ENCODE results near the gene AIFM3.
A peak's percentile ranks its signal among the peaks of the same experiment; 100 is the strongest.
"Not testable (repeated sequence)": the region's sequence is repeated elsewhere in the genome, so short reads cannot be mapped to it uniquely, and the experiment has no call there.

Gene AIFM3, protein sequence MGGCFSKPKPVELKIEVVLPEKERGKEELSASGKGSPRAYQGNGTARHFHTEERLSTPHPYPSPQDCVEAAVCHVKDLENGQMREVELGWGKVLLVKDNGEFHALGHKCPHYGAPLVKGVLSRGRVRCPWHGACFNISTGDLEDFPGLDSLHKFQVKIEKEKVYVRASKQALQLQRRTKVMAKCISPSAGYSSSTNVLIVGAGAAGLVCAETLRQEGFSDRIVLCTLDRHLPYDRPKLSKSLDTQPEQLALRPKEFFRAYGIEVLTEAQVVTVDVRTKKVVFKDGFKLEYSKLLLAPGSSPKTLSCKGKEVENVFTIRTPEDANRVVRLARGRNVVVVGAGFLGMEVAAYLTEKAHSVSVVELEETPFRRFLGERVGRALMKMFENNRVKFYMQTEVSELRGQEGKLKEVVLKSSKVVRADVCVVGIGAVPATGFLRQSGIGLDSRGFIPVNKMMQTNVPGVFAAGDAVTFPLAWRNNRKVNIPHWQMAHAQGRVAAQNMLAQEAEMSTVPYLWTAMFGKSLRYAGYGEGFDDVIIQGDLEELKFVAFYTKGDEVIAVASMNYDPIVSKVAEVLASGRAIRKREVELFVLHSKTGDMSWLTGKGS

DNA sequence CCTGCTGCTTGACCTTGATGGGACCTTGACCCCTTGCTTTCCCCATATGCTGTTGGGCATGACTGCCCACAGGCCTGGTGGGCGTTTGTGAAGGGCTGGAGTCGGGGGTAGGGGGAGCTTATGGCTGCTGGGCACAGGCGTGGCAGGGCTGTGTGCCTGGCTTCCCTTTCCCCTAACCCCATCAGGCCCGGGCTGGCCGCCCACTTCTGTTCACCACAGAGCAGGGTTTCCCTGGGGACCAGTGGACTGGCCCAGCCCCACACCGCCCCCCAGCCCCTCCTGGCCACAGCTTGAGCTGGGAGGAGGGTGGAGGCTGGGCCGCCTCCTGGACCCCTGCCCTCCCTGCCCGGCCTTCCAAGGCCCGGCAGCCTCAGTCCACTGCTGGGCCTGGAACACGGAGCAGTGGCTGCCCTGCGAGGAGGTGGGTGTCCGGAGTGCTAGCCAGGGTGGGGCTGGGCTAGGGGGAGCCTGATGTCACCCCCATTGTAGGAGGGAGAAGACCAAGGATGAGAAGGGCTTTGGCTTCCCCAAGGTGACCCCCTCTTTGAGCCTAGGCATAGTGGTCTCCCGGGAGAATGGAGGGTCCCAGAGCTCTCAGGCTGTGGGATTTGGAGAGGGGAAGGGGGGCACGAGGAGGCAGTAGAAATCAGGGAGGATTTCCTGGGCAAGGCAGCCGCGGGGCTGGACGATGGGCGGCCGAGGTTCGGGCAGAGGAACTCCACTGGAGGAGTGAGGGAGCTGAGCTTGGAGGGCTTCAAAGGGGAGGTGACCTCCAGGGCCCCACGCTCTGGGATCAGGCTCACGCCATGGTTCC is at the start of gene AIFM3:
Gene AIFM3 (plus strand): TSS at position 373 of the 814 bp plus-strand sequence. CDS start 690 bp downstream, outside the sequence.
- no peaks in the 10 kb centered on the region for H3K9me3 Mint-ChIP-seq
- no peak for ATAC-seq (replicated peaks)
- peaks cover 23 to 61% of the 10 kb centered on the region in 2 donors for H3K4me1 Mint-ChIP-seq
- H3K36me3 Mint-ChIP-seq, result no peaks in the 10 kb centered on the region
- no peak within 1 kb of the TSS for H3K4me3 Mint-ChIP-seq
- peaks cover 13 to 20% of the 10 kb centered on the region in 2 donors for H3K27me3 Mint-ChIP-seq
- H3K27ac Mint-ChIP-seq, result no peak within 1 kb of the TSS
- no peak for DNase-seq

DNA sequence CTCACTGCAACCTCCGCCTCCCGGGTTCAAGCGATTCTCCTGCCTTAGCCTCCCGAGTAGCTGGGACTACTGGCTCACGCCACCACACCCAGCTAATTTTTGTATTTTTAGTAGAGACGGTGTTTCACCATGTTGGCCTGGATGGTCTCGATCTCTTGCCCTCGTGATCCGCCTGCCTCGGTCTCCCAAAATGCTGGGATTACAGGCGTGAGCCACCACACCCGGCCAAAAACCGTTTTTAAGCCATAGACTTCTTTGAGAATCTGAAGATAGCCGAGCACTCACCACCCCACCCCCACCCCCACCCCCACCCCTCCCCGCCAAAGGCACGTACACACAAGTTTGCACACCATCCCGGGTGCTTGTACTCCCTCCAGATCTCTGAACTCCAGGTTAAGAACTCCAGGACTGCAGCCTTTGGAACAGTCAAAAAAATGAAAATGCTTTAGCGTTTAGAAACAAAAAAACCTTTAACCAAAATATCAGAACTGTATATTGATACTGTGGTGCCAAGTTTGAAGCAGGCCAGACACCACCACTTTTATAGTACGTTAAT is 48.3 kb upstream of the AIFM3 start:
- Mint-ChIP-seq H3K27me3 (no peaks in the 10 kb centered on the region), H3K36me3 (peaks cover 7 to 22% of the 10 kb centered on the region in 2 donors), H3K9me3 (no peaks in the 10 kb centered on the region), H3K4me1 (peaks cover 28 to 48% of the 10 kb centered on the region in 2 donors), H3K4me3 (peak overlapping the region; percentile 93 to 97), H3K27ac (peak overlapping the region; percentile 92)
- DNase-seq (no peak), ATAC-seq (replicated peaks) (no peak)

DNA sequence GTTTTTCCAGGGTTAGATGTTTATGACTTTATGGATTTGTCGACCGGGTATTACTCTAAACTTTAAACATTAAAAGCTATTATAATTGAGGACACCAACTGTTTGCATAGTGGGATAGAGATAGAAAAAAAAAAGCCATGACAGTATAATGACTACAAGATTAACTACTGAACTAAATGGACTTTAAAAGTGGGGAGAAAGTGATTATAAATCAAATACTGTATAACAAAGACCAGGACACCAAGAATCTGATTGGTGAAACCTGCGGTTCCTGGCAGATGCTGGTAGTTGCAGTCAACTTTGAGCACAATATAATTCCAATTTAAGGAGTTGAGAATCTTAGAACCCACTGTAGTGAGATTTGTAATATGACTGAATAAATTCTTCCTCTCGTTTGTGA is 47.3 kb upstream of the AIFM3 start:
- H3K4me3 Mint-ChIP-seq, result peak overlapping the region; percentile 93 to 97
- H3K27me3 Mint-ChIP-seq, result no peaks in the 10 kb centered on the region
- no peak for ATAC-seq (replicated peaks)
- H3K9me3 Mint-ChIP-seq, result no peaks in the 10 kb centered on the region
- H3K4me1 Mint-ChIP-seq, result peaks cover 29 to 51% of the 10 kb centered on the region in 2 donors
- no peak overlapping the region for H3K27ac Mint-ChIP-seq
- DNase-seq, result no peak
- H3K36me3 Mint-ChIP-seq, result peaks cover 11 to 26% of the 10 kb centered on the region in 2 donors

DNA sequence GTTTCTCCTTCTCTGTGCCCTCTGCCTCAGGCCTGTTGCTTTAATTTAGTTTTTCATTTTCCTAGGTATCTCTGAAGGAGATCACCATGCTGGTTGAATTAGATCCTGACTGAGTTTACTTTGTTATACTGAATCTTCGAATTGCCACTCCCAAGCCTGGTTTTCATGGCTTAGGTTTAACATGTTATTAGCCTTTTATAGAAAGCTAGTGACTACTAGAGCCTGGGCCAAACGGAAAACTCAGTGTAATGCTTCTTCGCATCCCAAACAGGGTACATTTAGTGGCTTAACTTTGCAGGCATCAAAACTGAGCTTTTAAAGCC is 46.2 kb upstream of the AIFM3 start:
- H3K4me1 Mint-ChIP-seq, result peaks cover 35 to 61% of the 10 kb centered on the region in 2 donors
- H3K4me3 Mint-ChIP-seq, result peak overlapping the region; percentile 93 to 97
- H3K36me3 Mint-ChIP-seq, result peaks cover 13 to 28% of the 10 kb centered on the region in 2 donors
- H3K27me3 Mint-ChIP-seq, result no peaks in the 10 kb centered on the region
- H3K9me3 Mint-ChIP-seq, result no peaks in the 10 kb centered on the region
- no peak for ATAC-seq (replicated peaks)
- DNase-seq, result no peak
- no peak overlapping the region for H3K27ac Mint-ChIP-seq

DNA sequence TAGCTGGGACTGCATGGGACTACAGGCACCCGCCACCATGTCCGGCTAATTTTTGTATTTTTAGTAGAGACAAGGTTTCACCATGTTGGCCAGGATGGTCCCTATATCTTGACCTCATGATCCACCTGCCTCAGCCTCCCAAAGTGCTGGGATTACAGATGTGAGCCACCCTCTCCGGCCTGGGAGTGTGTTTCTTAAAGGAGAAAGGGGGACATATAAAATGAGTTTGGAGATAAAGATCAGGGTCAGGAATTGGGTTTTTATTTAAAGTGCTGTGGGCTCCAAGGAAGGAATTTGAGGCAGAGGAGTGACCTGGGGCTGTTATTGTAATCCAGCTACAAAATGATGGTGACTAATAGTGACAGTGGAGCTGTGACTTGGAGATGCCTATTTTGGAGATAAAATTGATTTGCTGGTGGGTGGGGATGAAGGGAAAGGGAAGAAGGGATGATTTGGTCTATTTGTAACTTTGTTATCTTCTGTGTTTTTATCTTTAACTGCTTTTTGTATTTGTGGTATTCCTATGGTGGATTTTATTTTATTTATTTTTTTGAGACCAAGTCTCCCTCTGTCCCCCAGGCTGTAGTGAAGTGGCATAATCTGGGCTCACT is 44.8 kb upstream of the AIFM3 start:
- Mint-ChIP-seq H3K36me3 (peaks cover 16 to 33% of the 10 kb centered on the region in 2 donors), H3K27ac (peak overlapping the region; percentile 3), H3K9me3 (no peaks in the 10 kb centered on the region), H3K4me1 (peaks cover 36 to 61% of the 10 kb centered on the region in 2 donors), H3K27me3 (no peaks in the 10 kb centered on the region), H3K4me3 (peak overlapping the region; percentile 10 to 27)
- ATAC-seq (replicated peaks) (no peak), DNase-seq (no peak)

DNA sequence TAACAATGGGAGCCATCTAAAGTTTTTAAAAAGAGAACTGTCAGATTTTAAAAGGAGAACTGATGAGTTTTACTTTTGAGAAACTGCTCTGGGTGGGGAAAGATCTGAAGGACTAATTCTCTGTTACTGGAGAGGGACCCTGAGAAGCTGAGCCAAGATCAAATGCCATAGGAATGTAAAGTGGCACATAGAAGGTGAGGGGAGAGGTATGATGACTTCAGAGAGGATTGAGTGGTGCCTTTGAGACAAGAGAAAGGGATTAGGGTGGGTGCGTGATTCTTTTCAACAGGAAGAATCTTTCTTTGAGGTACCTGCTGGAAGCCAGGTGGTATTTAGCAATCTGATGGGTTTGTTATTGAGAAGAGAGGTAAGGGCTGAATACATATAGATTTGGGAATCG is 40.8 kb upstream of the AIFM3 start:
- H3K4me1 Mint-ChIP-seq, result peaks cover 32 to 66% of the 10 kb centered on the region in 2 donors

DNA sequence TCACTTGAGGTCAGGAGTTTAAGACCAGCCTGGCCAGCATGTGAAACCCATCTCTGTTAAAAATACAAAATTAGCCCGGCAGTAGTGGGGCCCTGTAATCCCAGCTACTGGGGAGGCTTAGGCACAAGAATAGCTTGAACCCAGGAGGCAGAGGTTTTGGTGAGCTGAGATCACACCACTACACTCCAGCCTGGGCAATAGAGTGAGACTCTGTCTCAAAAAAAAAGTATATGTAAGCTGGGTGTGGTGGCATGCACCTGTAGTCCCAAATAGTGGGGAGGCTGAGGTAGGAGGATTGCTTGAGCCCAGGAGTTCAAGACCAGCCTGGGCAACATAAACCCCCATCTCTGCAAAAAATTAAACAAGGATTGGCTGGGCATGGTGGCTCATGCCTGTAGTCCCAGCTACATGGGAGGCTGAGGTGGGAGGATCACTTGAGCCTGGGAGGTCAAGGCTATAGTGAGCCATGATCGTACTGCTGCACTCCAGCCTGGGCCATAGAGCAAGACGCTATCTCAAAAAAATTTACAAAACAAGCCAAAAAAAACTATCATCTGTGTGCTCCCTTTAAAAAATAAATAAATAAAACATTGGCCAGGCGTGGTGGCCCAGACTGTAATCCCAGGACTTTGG is 39.0 kb upstream of the AIFM3 start:
- H3K4me3 Mint-ChIP-seq, result no peak overlapping the region
- peaks cover 27 to 69% of the 10 kb centered on the region in 2 donors for H3K4me1 Mint-ChIP-seq
- peaks cover 15 to 20% of the 10 kb centered on the region in 2 donors for H3K36me3 Mint-ChIP-seq
- no peak for DNase-seq
- no peak for ATAC-seq (replicated peaks)
- H3K27ac Mint-ChIP-seq, result no peak overlapping the region
- no peaks in the 10 kb centered on the region for H3K9me3 Mint-ChIP-seq
- no peaks in the 10 kb centered on the region for H3K27me3 Mint-ChIP-seq

More for the DNA sequence above, 40.8 kb upstream of the AIFM3 start:
- DNase-seq (no peak), ATAC-seq (replicated peaks) (no peak)
- H3K9me3 Mint-ChIP-seq, result no peaks in the 10 kb centered on the region
- peaks cover 15 to 29% of the 10 kb centered on the region in 2 donors for H3K36me3 Mint-ChIP-seq
- no peak overlapping the region for H3K4me3 Mint-ChIP-seq
- peak overlapping the region; percentile 44 for H3K27ac Mint-ChIP-seq
- no peaks in the 10 kb centered on the region for H3K27me3 Mint-ChIP-seq

DNA sequence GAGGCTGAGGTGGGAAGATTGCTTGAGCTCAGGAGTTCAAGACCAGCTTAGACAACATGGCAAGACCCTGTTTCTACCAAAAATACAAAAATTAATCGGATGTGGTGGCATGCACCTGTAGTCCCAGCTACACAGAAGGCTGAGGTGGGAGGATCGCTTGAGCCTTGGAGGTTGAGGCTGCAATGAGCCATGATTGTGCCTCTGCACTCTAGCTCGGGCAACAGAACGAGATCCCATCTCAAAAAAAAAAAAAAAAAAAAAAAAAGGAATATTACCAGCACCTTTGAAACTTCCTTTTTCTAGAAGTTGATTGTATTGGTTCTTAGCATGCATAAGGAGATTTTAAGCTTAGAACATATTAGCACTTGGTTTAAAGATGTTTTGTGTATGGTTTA is 38.5 kb upstream of the AIFM3 start:
- H3K27me3 Mint-ChIP-seq, result no peaks in the 10 kb centered on the region
- H3K36me3 Mint-ChIP-seq, result peaks cover 15 to 20% of the 10 kb centered on the region in 2 donors
- DNase-seq (no peak), ATAC-seq (replicated peaks) (no peak)
- H3K4me1 Mint-ChIP-seq, result peaks cover 27 to 69% of the 10 kb centered on the region in 2 donors
- H3K4me3 Mint-ChIP-seq, result no peak overlapping the region
- H3K27ac Mint-ChIP-seq, result no peak overlapping the region
- no peaks in the 10 kb centered on the region for H3K9me3 Mint-ChIP-seq

DNA sequence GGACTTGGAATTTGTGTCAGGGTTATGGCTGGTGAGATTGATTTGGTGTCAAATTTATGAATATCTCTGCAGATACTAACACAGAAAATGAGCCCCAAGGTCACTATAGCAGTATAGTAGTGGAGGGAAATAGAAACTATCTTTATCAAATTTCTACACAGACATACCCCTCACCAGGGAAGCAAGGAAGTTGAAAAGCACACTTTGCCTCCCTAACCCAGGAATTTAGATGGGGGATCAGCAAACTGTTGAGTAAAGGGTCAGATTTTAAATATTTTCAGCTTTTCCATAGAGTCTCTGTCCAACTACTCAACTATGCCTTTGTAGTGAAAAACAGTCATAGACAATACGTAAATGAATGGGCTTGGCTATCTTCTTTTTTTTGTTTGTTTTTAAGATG is 37.1 kb upstream of the AIFM3 start:
- Mint-ChIP-seq H3K4me3 (no peak overlapping the region), H3K27ac (no peak overlapping the region), H3K36me3 (peaks cover 12 to 23% of the 10 kb centered on the region in 2 donors), H3K9me3 (no peaks in the 10 kb centered on the region), H3K4me1 (peaks cover 21 to 63% of the 10 kb centered on the region in 2 donors), H3K27me3 (no peaks in the 10 kb centered on the region)
- DNase-seq, result no peak
- ATAC-seq (replicated peaks), result no peak

DNA sequence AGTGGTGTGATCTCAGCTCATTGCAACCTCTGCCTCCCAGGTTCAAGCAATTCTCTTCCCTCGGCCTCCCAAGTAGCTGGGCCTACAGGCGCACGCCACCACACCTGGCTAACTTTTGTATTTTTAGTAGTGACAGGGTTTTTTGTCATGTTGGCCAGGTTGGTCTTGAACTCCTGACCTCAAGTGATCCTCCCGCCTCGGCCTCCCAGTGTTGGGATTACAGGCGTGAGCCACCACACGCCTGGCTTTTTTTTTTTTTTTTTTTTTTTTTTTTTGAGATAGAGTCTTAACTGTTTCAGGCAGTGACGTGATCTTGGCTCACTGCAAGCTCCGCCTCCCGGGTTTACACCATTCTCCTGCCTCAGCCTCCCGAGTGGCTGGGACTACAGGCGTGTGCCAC is 36.6 kb upstream of the AIFM3 start:
- H3K4me3 Mint-ChIP-seq; ATAC-seq (replicated peaks); DNase-seq; H3K27ac Mint-ChIP-seq; H3K9me3 Mint-ChIP-seq; H3K27me3 Mint-ChIP-seq: not testable (repeated sequence)
- H3K36me3 Mint-ChIP-seq, result peaks cover 12 to 23% of the 10 kb centered on the region in 2 donors
- H3K4me1 Mint-ChIP-seq, result peaks cover 21 to 58% of the 10 kb centered on the region in 2 donors

DNA sequence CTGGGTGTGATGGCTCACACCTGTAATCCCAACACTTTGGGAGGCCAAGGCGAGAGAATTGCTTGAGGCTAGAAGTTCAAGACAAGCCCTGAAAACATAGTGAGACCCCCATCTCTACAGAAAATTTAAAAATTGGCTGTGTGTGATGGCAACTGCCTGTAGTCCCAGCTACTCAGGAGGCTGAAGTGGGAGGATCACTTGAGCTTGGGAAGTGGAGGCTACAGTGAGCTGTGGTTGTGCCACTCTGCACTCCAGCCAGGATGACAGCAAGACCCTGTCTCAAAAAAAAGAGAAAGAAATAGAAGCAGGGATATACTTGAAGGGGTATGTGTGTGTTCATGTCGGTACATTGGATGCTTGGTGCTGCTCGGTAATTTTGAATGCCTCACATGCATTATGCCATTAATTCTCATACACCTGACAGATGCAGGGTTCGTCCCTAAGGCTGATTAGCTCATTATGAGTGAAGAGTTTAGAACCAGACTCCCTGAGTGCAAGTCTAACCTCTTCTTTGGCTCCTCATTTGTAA is 35.9 kb upstream of the AIFM3 start:
- peaks cover 13 to 51% of the 10 kb centered on the region in 2 donors for H3K4me1 Mint-ChIP-seq
- no peak for ATAC-seq (replicated peaks)
- H3K4me3 Mint-ChIP-seq, result no peak overlapping the region
- H3K27me3 Mint-ChIP-seq, result no peaks in the 10 kb centered on the region
- DNase-seq, result no peak
- H3K36me3 Mint-ChIP-seq, result peaks cover 12 to 26% of the 10 kb centered on the region in 2 donors
- no peak overlapping the region for H3K27ac Mint-ChIP-seq
- H3K9me3 Mint-ChIP-seq, result no peaks in the 10 kb centered on the region

DNA sequence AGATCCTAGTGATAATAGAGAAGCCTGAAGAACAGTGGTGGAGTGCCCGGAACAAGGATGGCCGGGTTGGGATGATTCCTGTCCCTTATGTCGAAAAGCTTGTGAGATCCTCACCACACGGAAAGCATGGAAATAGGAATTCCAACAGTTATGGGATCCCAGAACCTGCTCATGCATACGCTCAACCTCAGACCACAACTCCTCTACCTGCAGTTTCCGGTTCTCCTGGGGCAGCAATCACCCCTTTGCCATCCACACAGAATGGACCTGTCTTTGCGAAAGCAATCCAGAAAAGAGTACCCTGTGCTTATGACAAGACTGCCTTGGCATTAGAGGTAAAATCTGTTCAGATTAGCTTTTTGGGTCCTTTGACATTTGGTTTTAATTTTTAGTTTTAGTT is 33.1 kb upstream of the AIFM3 start:
- H3K4me1 Mint-ChIP-seq, result peaks cover 21 to 56% of the 10 kb centered on the region in 2 donors
- no peaks in the 10 kb centered on the region for H3K9me3 Mint-ChIP-seq
- no peaks in the 10 kb centered on the region for H3K27me3 Mint-ChIP-seq
- DNase-seq (no peak), ATAC-seq (replicated peaks) (no peak)
- H3K36me3 Mint-ChIP-seq, result peaks cover 19 to 37% of the 10 kb centered on the region in 2 donors
- H3K4me3 Mint-ChIP-seq, result no peak overlapping the region
- no peak overlapping the region for H3K27ac Mint-ChIP-seq

DNA sequence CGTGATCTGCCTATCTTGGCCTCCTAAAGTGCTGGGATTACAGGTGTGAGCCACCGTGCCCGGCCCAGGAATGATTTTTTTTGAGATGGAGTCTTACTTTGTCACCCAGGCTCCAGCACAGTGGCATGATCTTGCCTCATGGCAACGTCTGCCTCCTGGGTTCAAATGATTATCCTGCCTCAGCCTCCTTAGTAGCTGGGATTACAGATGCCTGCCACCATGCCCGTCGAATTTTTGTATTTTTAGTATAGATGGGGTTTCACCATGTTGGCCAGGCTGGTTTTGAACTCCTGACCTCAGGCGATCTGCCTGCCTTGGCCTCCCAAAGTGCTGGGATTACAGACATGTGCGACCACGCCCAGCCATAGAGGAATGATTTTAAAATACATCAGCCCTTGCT is 32.0 kb upstream of the AIFM3 start:
- peaks cover 22 to 38% of the 10 kb centered on the region in 2 donors for H3K36me3 Mint-ChIP-seq
- H3K27me3 Mint-ChIP-seq; H3K9me3 Mint-ChIP-seq; DNase-seq; ATAC-seq (replicated peaks); H3K27ac Mint-ChIP-seq; H3K4me3 Mint-ChIP-seq: not testable (repeated sequence)
- H3K4me1 Mint-ChIP-seq, result peaks cover 20 to 58% of the 10 kb centered on the region in 2 donors
